Hepatocyte (in vitro differentiated cells): ENCODE measurements around the gene GOLPH3. TPM values are rescaled to one million over a fixed set of nuclear protein-coding genes. Genes with fewer than 3 reads are reported as not detected.

ENCODE experiments used
- DNase-seq: peaks from one replicate; pipeline ENCODE4 v3.0.0-alpha.2; 2016; ENCODE audit warnings: low spot score
- H2AFZ ChIP-seq: fragments of 200-600 bp; sonication (generic); 2 replicates; pipeline ENCODE4 v1.6.0; 2016; ENCODE audit warnings: antibody characterized with exemption, mild to moderate bottlenecking
- H3K27ac ChIP-seq: fragments of 200-600 bp; sonication (generic); 2 replicates; pipeline ENCODE4 v1.5.1; 2016; ENCODE audit warnings: mild to moderate bottlenecking
- H3K27me3 ChIP-seq: fragments of 200-600 bp; sonication (generic); 2 replicates; pipeline ENCODE4 v1.6.1; 2016
- H3K36me3 ChIP-seq: fragments of 200-600 bp; sonication (generic); replicated peaks from 2 replicates; pipeline ENCODE4 v1.5.1; 2016; ENCODE audit warnings: low read depth; ENCODE audit not compliant: insufficient read depth
- H3K4me1 ChIP-seq: fragments of 200-600 bp; sonication (generic); 2 replicates; pipeline ENCODE4 v1.5.1; 2016; ENCODE audit warnings: mild to moderate bottlenecking, moderate library complexity; ENCODE audit not compliant: insufficient read depth
- H3K4me2 ChIP-seq: fragments of 200-600 bp; sonication (generic); 2 replicates; pipeline ENCODE4 v1.6.0; 2016
- H3K4me3 ChIP-seq: fragments of 200-600 bp; sonication (generic); 2 replicates; pipeline ENCODE4 v1.5.1; 2016; ENCODE audit warnings: mild to moderate bottlenecking
- H3K79me2 ChIP-seq: fragments of 200-600 bp; sonication (generic); 2 replicates; pipeline ENCODE4 v1.6.0; 2017; ENCODE audit warnings: mild to moderate bottlenecking
- H3K9me2 ChIP-seq: fragments of 200-600 bp; sonication (generic); replicated peaks from 2 replicates; pipeline ENCODE4 v1.6.0; 2017; ENCODE audit warnings: mild to moderate bottlenecking; ENCODE audit not compliant: insufficient read depth
- H3K9me3 ChIP-seq: fragments of 200-600 bp; sonication (generic); 2 replicates; pipeline ENCODE4 v1.5.1; 2016; ENCODE audit warnings: low read depth, mild to moderate bottlenecking
- H4K20me1 ChIP-seq: fragments of 200-600 bp; sonication (generic); 2 replicates; pipeline ENCODE4 v1.6.0; 2016; ENCODE audit warnings: mild to moderate bottlenecking; ENCODE audit not compliant: insufficient read depth, poor library complexity, severe bottlenecking
- CTCF ChIP-seq: fragments of 200-600 bp; sonication (generic); IDR thresholded peaks from 2 replicates; pipeline ENCODE4 v1.5.1; 2016; ENCODE audit warnings: antibody characterized with exemption, mild to moderate bottlenecking; ENCODE audit not compliant: poor library complexity
- EZH2 ChIP-seq: fragments of 200-600 bp; sonication (generic); IDR thresholded peaks from 2 replicates; pipeline ENCODE4 v1.6.1; 2016; ENCODE audit warnings: antibody characterized with exemption, mild to moderate bottlenecking, borderline replicate concordance
- EZH2phosphoT487 ChIP-seq: fragments of 200-600 bp; sonication (generic); IDR thresholded peaks from one replicate; pipeline ENCODE4 v1.6.1; 2018; ENCODE audit warnings: antibody characterized with exemption, mild to moderate bottlenecking, low read depth, moderate library complexity; ENCODE audit not compliant: unreplicated experiment, severe bottlenecking
- WGBS: methylation state at CpG from one replicate; pipeline ENCODE4 v1.1.6; 2016; ENCODE audit warnings: low lambda C conversion rate; ENCODE audit errors: missing lambda C conversion rate; 5-methylcytosine and 5-hydroxymethylcytosine counted together
- polyA plus RNA-seq: library from polyadenylated mRNA; unstranded; fragments of >200 nt; fragmentation: Nextera tagmentation; extraction: Ambion mirVana; gene quantifications from 2 replicates; pipeline ENCODE4 v1.2.1, GENCODE V29; 2016
- total RNA-seq: library from RNA; depleted of rRNA; stranded (reverse); fragments of >200 nt; gene quantifications from 2 replicates; pipeline ENCODE4 v1.2.3, GENCODE V29; 2014

Gene GOLPH3
- total and polyA plus RNA-seq, 2 experiments from 2014 or later: 115 to 145 TPM

GRCh38 chr5:32206053-32206452, 31.9 kb upstream of the GOLPH3 start:
- Histone ChIP-seq H3K36me3 (no peaks in the 10 kb centered on the region), H3K27ac (no peak overlapping the region), H3K4me2 (no peak overlapping the region), H2AFZ (no peak overlapping the region), H3K79me2 (no peaks in the 10 kb centered on the region), H3K9me2 (no peaks in the 10 kb centered on the region), H3K4me1 (no peaks in the 10 kb centered on the region), H3K9me3 (no peaks in the 10 kb centered on the region), H4K20me1 (no peaks in the 10 kb centered on the region), H3K27me3 (no peaks in the 10 kb centered on the region), H3K4me3 (no peak overlapping the region)
- WGBS: 92% methylated on average over 5 of the region's 5 CpGs
- no peak for DNase-seq
- no peak for TF ChIP-seq CTCF
- no peak for TF ChIP-seq EZH2phosphoT487
- TF ChIP-seq EZH2: no peak

- H2AFZ ChIP-seq: no peak overlapping the region
- TF ChIP-seq CTCF: no peak
- TF ChIP-seq EZH2phosphoT487: no peak
- no peak for TF ChIP-seq EZH2
- no peak for DNase-seq
- H3K4me3 ChIP-seq: no peak overlapping the region
- H3K9me3 ChIP-seq: no peaks in the 10 kb centered on the region
- no peak overlapping the region for H3K27ac ChIP-seq
- H4K20me1 ChIP-seq: no peaks in the 10 kb centered on the region
- no peaks in the 10 kb centered on the region for H3K27me3 ChIP-seq
- no peaks in the 10 kb centered on the region for H3K79me2 ChIP-seq
- H3K36me3 ChIP-seq: no peaks in the 10 kb centered on the region
- H3K4me2 ChIP-seq: no peak overlapping the region
- WGBS: 92% methylated on average over 2 of the region's 2 CpGs
- H3K4me1 ChIP-seq: no peaks in the 10 kb centered on the region
- no peaks in the 10 kb centered on the region for H3K9me2 ChIP-seq
Measured at GRCh38 chr5:32202394-32202793, 28.3 kb upstream of the GOLPH3 start.

- DNase-seq: no peak
- 67% methylated on average over 3 of the region's 3 CpGs for WGBS
- H3K4me2 ChIP-seq: no peak overlapping the region
- H3K27ac ChIP-seq: no peak overlapping the region
- no peak overlapping the region for H2AFZ ChIP-seq
- no peaks in the 10 kb centered on the region for H3K79me2 ChIP-seq
- no peaks in the 10 kb centered on the region for H4K20me1 ChIP-seq
- no peaks in the 10 kb centered on the region for H3K27me3 ChIP-seq
- no peaks in the 10 kb centered on the region for H3K9me2 ChIP-seq
- H3K36me3 ChIP-seq: no peaks in the 10 kb centered on the region
- H3K9me3 ChIP-seq: no peaks in the 10 kb centered on the region
- no peak overlapping the region for H3K4me3 ChIP-seq
- H3K4me1 ChIP-seq: no peaks in the 10 kb centered on the region
- TF ChIP-seq CTCF: no peak
- TF ChIP-seq EZH2phosphoT487: no peak
- TF ChIP-seq EZH2: no peak
Measured at GRCh38 chr5:32201122-32201753, 27.1 kb upstream of the GOLPH3 start.

- no peak overlapping the region for H3K27ac ChIP-seq
- no peaks in the 10 kb centered on the region for H3K9me3 ChIP-seq
- no peaks in the 10 kb centered on the region for H3K4me1 ChIP-seq
- H3K79me2 ChIP-seq: no peaks in the 10 kb centered on the region
- no peak for DNase-seq
- H3K27me3 ChIP-seq: no peaks in the 10 kb centered on the region
- H2AFZ ChIP-seq: no peak overlapping the region
- no peaks in the 10 kb centered on the region for H3K9me2 ChIP-seq
- H4K20me1 ChIP-seq: no peaks in the 10 kb centered on the region
- no peaks in the 10 kb centered on the region for H3K36me3 ChIP-seq
- H3K4me3 ChIP-seq: no peak overlapping the region
- H3K4me2 ChIP-seq: no peak overlapping the region
- 87% methylated on average over 6 of the region's 6 CpGs for WGBS
- TF ChIP-seq EZH2phosphoT487 (no peak), CTCF (no peak), EZH2 (no peak)
Measured at GRCh38 chr5:32197032-32197431, 22.9 kb upstream of the GOLPH3 start.
